ENCODE measurements around the gene BECN2. TPM values are rescaled to one million over a fixed set of nuclear protein-coding genes. Genes with fewer than 3 reads are reported as not detected.
A peak's percentile ranks its signal among the peaks of the same experiment; 100 is the strongest.

Gene BECN2
- not detected for total RNA-seq

- Histone ChIP-seq H3K4me1 (no peaks in the 10 kb centered on the region), H3K27ac (no peak within 1 kb of the TSS), H3K27me3 (no peaks in the 10 kb centered on the region), H3K36me3 (no peaks in the 10 kb centered on the region), H3K4me3 (no peak within 1 kb of the TSS), H3K9me3 (no peaks in the 10 kb centered on the region)
- WGBS, 2 donors (ENCODE audit: low coverage in 1 of 2): 92 to 96% methylated on average over 4 to 10 of the region's 33 CpGs
- TF ChIP-seq POLR2A (IDR thresholded peaks at IDR 0.05) (no peak), POLR2AphosphoS5 (IDR thresholded peaks at IDR 0.05) (no peak), CTCF (IDR thresholded peaks at IDR 0.05) (no peak), EP300 (IDR thresholded peaks at IDR 0.05) (no peak)
- no peak for ATAC-seq
These were observed at the start of gene BECN2 for GRCh38 chr1:241957692-241958494. TSS of gene BECN2 (plus strand) at chr1:241957767. CDS start at chr1:241957767, 0 bp downstream.

GRCh38 chr1:241916196-241916595, 41.4 kb upstream of the BECN2 start:
- TF ChIP-seq POLR2A (IDR thresholded peaks at IDR 0.05): no peak
- no peak for TF ChIP-seq EP300 (IDR thresholded peaks at IDR 0.05)
- no peak for TF ChIP-seq CTCF (IDR thresholded peaks at IDR 0.05)
- no peak for TF ChIP-seq POLR2AphosphoS5 (IDR thresholded peaks at IDR 0.05)
- no peak overlapping the region for H3K27ac ChIP-seq
- no peak overlapping the region for H3K4me3 ChIP-seq
- ATAC-seq: no peak
- H3K9me3 ChIP-seq: no peaks in the 10 kb centered on the region
- H3K4me1 ChIP-seq: no peaks in the 10 kb centered on the region
- no peaks in the 10 kb centered on the region for H3K27me3 ChIP-seq
- WGBS, 2 donors (ENCODE audit: low coverage in 1 of 2): 89% methylated on average over 7 of the region's 7 CpGs; no CpG with 5 or more reads in 1 of the 2 donors
- no peaks in the 10 kb centered on the region for H3K36me3 ChIP-seq

GRCh38 chr1:241917487-241917886, 40.1 kb upstream of the BECN2 start:
- ATAC-seq: peak; percentile 22
- 90 to 93% methylated on average over 3 to 5 of the region's 12 CpGs for WGBS, 2 donors (ENCODE audit: low coverage in 1 of 2)

GRCh38 chr1:241918879-241919278, 38.7 kb upstream of the BECN2 start:
- TF ChIP-seq POLR2A (IDR thresholded peaks at IDR 0.05) (no peak), EP300 (IDR thresholded peaks at IDR 0.05) (no peak), POLR2AphosphoS5 (IDR thresholded peaks at IDR 0.05) (no peak), CTCF (IDR thresholded peaks at IDR 0.05) (no peak)
- Histone ChIP-seq H3K4me3 (no peak overlapping the region), H3K4me1 (no peaks in the 10 kb centered on the region), H3K27me3 (peaks cover 7% of the 10 kb centered on the region), H3K9me3 (no peaks in the 10 kb centered on the region), H3K27ac (no peak overlapping the region), H3K36me3 (no peaks in the 10 kb centered on the region)
- WGBS, 2 donors (ENCODE audit: low coverage in 1 of 2): 37% methylated on average over 3 of the region's 5 CpGs; no CpG with 5 or more reads in 1 of the 2 donors
- no peak for ATAC-seq

More at GRCh38 chr1:241917487-241917886, 40.1 kb upstream of the BECN2 start:
- H3K27ac ChIP-seq: no peak overlapping the region
- H3K9me3 ChIP-seq: no peaks in the 10 kb centered on the region
- H3K4me3 ChIP-seq: no peak overlapping the region
- TF ChIP-seq EP300 (IDR thresholded peaks at IDR 0.05): no peak
- no peak for TF ChIP-seq CTCF (IDR thresholded peaks at IDR 0.05)
- TF ChIP-seq POLR2AphosphoS5 (IDR thresholded peaks at IDR 0.05): no peak
- TF ChIP-seq POLR2A (IDR thresholded peaks at IDR 0.05): no peak
- H3K27me3 ChIP-seq: no peaks in the 10 kb centered on the region
- no peaks in the 10 kb centered on the region for H3K36me3 ChIP-seq
- no peaks in the 10 kb centered on the region for H3K4me1 ChIP-seq

Data from gastroesophageal sphincter (tissue), 4 donors.